HepG2 (cell line): Measurements from ENCODE around the gene DBNDD1. TPM values are rescaled to one million over a fixed set of nuclear protein-coding genes. Genes with fewer than 3 reads are reported as not detected.
A peak's percentile ranks its signal among the peaks of the same experiment; 100 is the strongest.

Experiments used
- ARID3A ChIP-seq: IDR thresholded peaks from 2 replicates; pipeline ENCODE4 v1.6.1; 2012; ENCODE audit warnings: low read depth, low read length, improper control_type of control experiment
- CSRNP1 ChIP-seq: sonication (generic); formaldehyde crosslinking; IDR thresholded peaks from 2 replicates; pipeline ENCODE4 v1.8.1; 2023; ENCODE audit warnings: mild to moderate bottlenecking, missing genetic modification reagents
- ELF1 ChIP-seq: sonication (generic); formaldehyde crosslinking; IDR thresholded peaks from 2 replicates; pipeline ENCODE4 v1.4.0; 2020; ENCODE audit warnings: missing genetic modification reagents
- HINFP ChIP-seq: sonication (generic); formaldehyde crosslinking; IDR thresholded peaks from 2 replicates; pipeline ENCODE4 v1.4.0; 2020; ENCODE audit warnings: low read depth, mild to moderate bottlenecking, missing genetic modification reagents
- MIER2 ChIP-seq: IDR thresholded peaks from 2 replicates; pipeline ENCODE4 v1.6.1; 2016; ENCODE audit warnings: missing biosample characterization, missing genetic modification reagents
- NFYC ChIP-seq: IDR thresholded peaks from 2 replicates; pipeline ENCODE4 v1.6.1; 2016; ENCODE audit warnings: missing genetic modification reagents, missing compliant biosample characterization
- TEF ChIP-seq: sonication (generic); formaldehyde crosslinking; IDR thresholded peaks from 2 replicates; pipeline ENCODE4 v1.5.0; 2020; ENCODE audit warnings: missing genetic modification reagents
- ZGPAT ChIP-seq: IDR thresholded peaks from 2 replicates; pipeline ENCODE4 v1.6.1; 2016; ENCODE audit warnings: mild to moderate bottlenecking
- ZNF556 ChIP-seq: sonication (generic); formaldehyde crosslinking; IDR thresholded peaks from 2 replicates; pipeline ENCODE4 v1.4.0; 2020; ENCODE audit warnings: mild to moderate bottlenecking, missing genetic modification reagents, borderline replicate concordance
- ZNF605 ChIP-seq: sonication (generic); formaldehyde crosslinking; IDR thresholded peaks from 2 replicates; pipeline ENCODE4 v1.8.0; 2022; ENCODE audit warnings: mild to moderate bottlenecking, missing genetic modification reagents
- ZNF660 ChIP-seq: sonication (generic); formaldehyde crosslinking; IDR thresholded peaks from 2 replicates; pipeline ENCODE4 v1.5.1; 2020; ENCODE audit warnings: mild to moderate bottlenecking, low read depth, missing genetic modification reagents, borderline replicate concordance
- ZNF737 ChIP-seq: sonication (generic); formaldehyde crosslinking; IDR thresholded peaks from 2 replicates; pipeline ENCODE4 v1.5.0; 2020; ENCODE audit warnings: missing genetic modification reagents, mild to moderate bottlenecking, borderline replicate concordance
- ZNF800 ChIP-seq: sonication (generic); formaldehyde crosslinking; IDR thresholded peaks from 2 replicates; pipeline ENCODE4 v1.4.0; 2020; ENCODE audit warnings: missing genetic modification reagents
- polyA plus RNA-seq, 8 experiments: library from polyadenylated mRNA; depleted of rRNA in 3 of 8; stranded (reverse) in 7 of 8; unstranded in 1 of 8; fragments of >200 nt; fragmentation: Illumina TruSeq in 4 of 8; extraction: Trizol in 4 of 8; gene quantifications; 2 replicates each; pipeline versions ENCODE4 v1.2.1 to v1.2.3, GENCODE V29; 2011 to 2016; ENCODE audit warnings: low read depth in 4 of 8, missing spikeins in 1 of 8, mixed read lengths in 1 of 8; ENCODE audit not compliant: insufficient read depth in 1 of 8
- total RNA-seq, 5 experiments: library from RNA; depleted of rRNA; stranded (reverse); fragments of >200 nt; fragmentation: Illumina TruSeq; extraction: Trizol; gene quantifications; 2 replicates each; pipeline ENCODE4 v1.2.3, GENCODE V29; 2016; ENCODE audit warnings: low read depth in 1 of 5

Gene DBNDD1
- total and polyA plus RNA-seq, 2 of the 13 experiments (the other 11 are each of a cell fraction or from before 2014, with no cell fraction given), result 17.0 to 40.4 TPM

GRCh38 chr16:89973654-89974335 lies 45.5 kb downstream of the DBNDD1 start (continued):
- TF ChIP-seq HINFP (CRISPR knock-in tag) (no peak), ZNF660 (no peak), ZGPAT (peak; percentile 17; the same call in 1 of the 2 replicates), CSRNP1 (0 out of 2 replicates have a peak, but pooled peaks have one; percentile 34), ARID3A (peak; percentile 61), ZNF556 (CRISPR knock-in tag) (no peak; the same call in 1 of the 2 replicates), NFYC (CRISPR knock-in tag) (no peak), TEF (CRISPR knock-in tag) (no peak), ELF1 (CRISPR knock-in tag) (no peak; the same call in 1 of the 2 replicates), ZNF737 (CRISPR knock-in tag) (no peak), ZNF605 (CRISPR knock-in tag) (no peak), MIER2 (CRISPR knock-in tag) (peak; percentile 34; the same call in 1 of the 2 replicates), ZNF800 (CRISPR knock-in tag) (no peak)
- TF ChIP-seq, all 625 proteins: peak for 45
